HG02623 (cell line): ENCODE measurements around the gene SOX13.
"Not testable (repeated sequence)": the region's sequence is repeated elsewhere in the genome, so short reads cannot be mapped to it uniquely, and the experiment has no call there.

Experiments used
- ATAC-seq: cut with Tn5 transposase; IDR thresholded peaks from one replicate; pipeline ENCODE4 v1.9.1; 2021; ENCODE audit warnings: moderate library complexity; ENCODE audit not compliant: unreplicated experiment

Gene SOX13

GRCh38 chr1:204072931-204073836, at the start of gene SOX13:
Gene SOX13 (plus strand): TSS chr1:204073115. CDS start chr1:204112916, 39,801 bp downstream.
- no peak for ATAC-seq

- no peak for ATAC-seq
These were observed 46.8 kb upstream of the SOX13 start for GRCh38 chr1:204025917-204026707.

- ATAC-seq, result no peak
These were observed 45.5 kb upstream of the SOX13 start for GRCh38 chr1:204027446-204027845.

- ATAC-seq, result no peak
These were observed 43.9 kb upstream of the SOX13 start for GRCh38 chr1:204029016-204029415.

GRCh38 chr1:204031098-204031710, 41.7 kb upstream of the SOX13 start:
- ATAC-seq, result no peak

- ATAC-seq, result no peak
These were observed 40.2 kb upstream of the SOX13 start for GRCh38 chr1:204032642-204033235.

- no peak for ATAC-seq
These were observed 39.6 kb upstream of the SOX13 start for GRCh38 chr1:204033306-204033705.

- no peak for ATAC-seq
These were observed 35.8 kb upstream of the SOX13 start for GRCh38 chr1:204036882-204037655.

- ATAC-seq, result no peak
These were observed 31.6 kb upstream of the SOX13 start for GRCh38 chr1:204041232-204041767.

- ATAC-seq, result no peak
These were observed 31.0 kb upstream of the SOX13 start for GRCh38 chr1:204041803-204042505.

- no peak for ATAC-seq
These were observed 30.4 kb upstream of the SOX13 start for GRCh38 chr1:204042516-204042915.

- ATAC-seq, result no peak
These were observed 29.2 kb upstream of the SOX13 start for GRCh38 chr1:204043680-204044079.

- no peak for ATAC-seq
These were observed 28.5 kb upstream of the SOX13 start for GRCh38 chr1:204044448-204044847.

- no peak for ATAC-seq
These were observed 27.5 kb upstream of the SOX13 start for GRCh38 chr1:204045430-204045829.

GRCh38 chr1:204046346-204046745, 26.6 kb upstream of the SOX13 start:
- ATAC-seq, result no peak

- ATAC-seq, result not testable (repeated sequence)
These were observed 24.1 kb upstream of the SOX13 start for GRCh38 chr1:204048796-204049195.

- ATAC-seq, result no peak
These were observed 21.7 kb upstream of the SOX13 start for GRCh38 chr1:204051258-204051657.

GRCh38 chr1:204051718-204052117, 21.2 kb upstream of the SOX13 start:
- ATAC-seq, result no peak

GRCh38 chr1:204053893-204054292, 19.0 kb upstream of the SOX13 start:
- no peak for ATAC-seq
